T-cell (primary cell): ENCODE results near the gene APLP2. TPM values are rescaled to one million over a fixed set of nuclear protein-coding genes. Genes with fewer than 3 reads are reported as not detected.
A peak's percentile ranks its signal among the peaks of the same experiment; 100 is the strongest.

Experiments used
- ATAC-seq, 4 experiments: fragments of 200-7000 bp in 3 of 4; fragments of 150-1000 bp in 1 of 4; cut with Tn5 transposase; replicated peaks in 1 of 4; 1 replicate in 3 of 4; 2 replicates in 1 of 4; pipeline ENCODE4 v1.10.0; 2021; ENCODE audit warnings: moderate library complexity in 3 of 4, mild to moderate bottlenecking in 2 of 4, moderate number of reproducible peaks in 1 of 4
- CTCF ChIA-PET, 2 donors: fragments of 300-600 bp; sonication (Branson Sonifier 250); formaldehyde crosslinking; loops; one replicate each; lab custom pipeline; 2022; ENCODE audit warnings: antibody characterized with exemption in 2 of 2; lab: Charles Lee
- POLR2A ChIA-PET, 2 donors: fragments of 300-600 bp; sonication (Branson Sonifier 250); formaldehyde crosslinking; loops; one replicate each; lab custom pipeline; 2022; ENCODE audit warnings: antibody characterized with exemption in 2 of 2; lab: Charles Lee
- DNase-seq, 35 experiments: peaks; one replicate each; pipeline versions ENCODE4 v3.0.0 to v3.0.0-alpha.2; 2013 to 2023
- H3K27ac ChIP-seq: one replicate; pipeline ENCODE4 v1.5.1; 2013; ENCODE audit warnings: low read length
- H3K27me3 ChIP-seq, 2 experiments: replicated peaks in 1 of 2; 1 replicate in 1 of 2; 2 replicates in 1 of 2; pipeline versions ENCODE4 v1.6.1 to v1.7.0; 2013; ENCODE audit warnings: low read length in 1 of 2, mixed read lengths in 1 of 2; ENCODE audit not compliant: control insufficient read depth in 2 of 2, insufficient read depth in 2 of 2; ENCODE audit errors: extremely low read depth in 1 of 2
- H3K36me3 ChIP-seq, 2 donors: 1 replicate in 1 of 2; 2 replicates in 1 of 2; pipeline versions ENCODE4 v1.6.1 to v1.7.0; 2013; ENCODE audit warnings: low read length in 1 of 2; ENCODE audit not compliant: control insufficient read depth in 2 of 2, insufficient read depth in 1 of 2; ENCODE audit errors: extremely low read depth in 1 of 2
- H3K4me1 ChIP-seq, 2 experiments: 1 replicate in 1 of 2; 2 replicates in 1 of 2; pipeline versions ENCODE4 v1.6.1 to v1.7.0; 2013; ENCODE audit warnings: low read length in 2 of 2, mixed read lengths in 1 of 2; ENCODE audit not compliant: insufficient read depth in 2 of 2, control insufficient read depth in 1 of 2; ENCODE audit errors: extremely low read depth in 1 of 2
- H3K4me3 ChIP-seq, 2 donors: 1 replicate in 1 of 2; 2 replicates in 1 of 2; pipeline versions ENCODE4 v1.5.1 to v1.7.0; 2013; ENCODE audit warnings: mild to moderate bottlenecking in 2 of 2, low read length in 1 of 2, moderate library complexity in 1 of 2; ENCODE audit not compliant: control insufficient read depth in 1 of 2; ENCODE audit errors: extremely low read depth in 1 of 2
- H3K9me3 ChIP-seq: 2 replicates; pipeline ENCODE4 v1.7.0; 2013
- H3K27ac Mint-ChIP-seq, 2 donors: one replicate each; pipeline ENCODE4 v1.8.0; 2020 to 2021; ENCODE audit warnings: mild to moderate bottlenecking in 2 of 2, mixed read lengths in 2 of 2
- H3K27me3 Mint-ChIP-seq, 2 donors: one replicate each; pipeline ENCODE4 v1.8.0; 2021 to 2022; ENCODE audit warnings: mixed read lengths in 2 of 2
- H3K36me3 Mint-ChIP-seq: one replicate; pipeline ENCODE4 v1.8.0; 2021; ENCODE audit warnings: mixed read lengths
- H3K4me1 Mint-ChIP-seq, 3 donors: one replicate each; pipeline ENCODE4 v1.8.0; 2020 to 2022; ENCODE audit warnings: mixed read lengths in 3 of 3, mild to moderate bottlenecking in 1 of 3
- H3K4me3 Mint-ChIP-seq, 3 donors: one replicate each; pipeline ENCODE4 v1.8.0; 2020 to 2022; ENCODE audit warnings: mild to moderate bottlenecking in 3 of 3, mixed read lengths in 3 of 3, moderate library complexity in 3 of 3
- H3K9me3 Mint-ChIP-seq, 3 donors: one replicate each; pipeline ENCODE4 v1.8.0; 2020 to 2022; ENCODE audit warnings: mixed read lengths in 3 of 3
- WGBS: methylation state at CpG from one replicate; pipeline ENCODE4 v1.1.5; 2013; ENCODE audit warnings: missing lambda C conversion rate; ENCODE audit not compliant: insufficient coverage; 5-methylcytosine and 5-hydroxymethylcytosine counted together
- total RNA-seq, 35 experiments: library from RNA in 6 of 35; stranded (reverse) in 6 of 35; fragments of 120-200 nt in 1 of 35; gene quantifications; one replicate each; pipeline versions ENCODE4 v1.2.1 to v1.2.4 and lab custom pipeline; 2013 to 2026

The APLP2 gene
- total RNA-seq, 5 donors from 2014 or later (not counting 1 experiment from before 2014, with no cell fraction given), result 36.4 to 61.9 (median 51.0) TPM

GRCh38 chr11:130118165-130118564 is 48.5 kb downstream of the APLP2 start:
- Mint-ChIP-seq H3K27ac (no peak overlapping the region), H3K36me3 (peaks cover 29% of the 10 kb centered on the region), H3K9me3 (no peaks in the 10 kb centered on the region), H3K4me3 (peak overlapping the region in 1 of 3 donors; percentile 67), H3K4me1 (peaks cover 41 to 53% (median 45%) of the 10 kb centered on the region in 3 donors), H3K27me3 (no peaks in the 10 kb centered on the region)
- ATAC-seq, result no peak
- no peak overlapping the region for H3K4me3 ChIP-seq
- POLR2A ChIA-PET, result interaction anchor here in 1 of 2 donors (0.7 kb wide), 1 partner anchor 846 kb away, joined by 7 read pairs; no protein-coding TSS in a partner anchor
- peaks cover 25 to 38% of the 10 kb centered on the region in 2 experiments for H3K4me1 ChIP-seq
- H3K36me3 ChIP-seq, result peaks cover 0 to 8% of the 10 kb centered on the region in 2 donors
- peaks cover 0 to 3% of the 10 kb centered on the region in 2 experiments for H3K27me3 ChIP-seq
- H3K9me3 ChIP-seq, result no peaks in the 10 kb centered on the region
- DNase-seq, result no peak
- no CpG with 5 or more reads among the region's 2 CpGs for WGBS
- CTCF ChIA-PET, result interaction anchor here (0.7 to 2.4 kb wide), 4 partner anchors 14 to 183 kb away, joined by 4 to 15 read pairs (median 6); no protein-coding TSS in a partner anchor
- no peak overlapping the region for H3K27ac ChIP-seq

GRCh38 chr11:130118636-130119387 is 49.1 kb downstream of the APLP2 start:
- Mint-ChIP-seq H3K4me1 (peaks cover 41 to 53% (median 45%) of the 10 kb centered on the region in 3 donors), H3K27ac (no peak overlapping the region), H3K4me3 (peak overlapping the region in 1 of 3 donors; percentile 67), H3K9me3 (no peaks in the 10 kb centered on the region), H3K36me3 (peaks cover 31% of the 10 kb centered on the region), H3K27me3 (no peaks in the 10 kb centered on the region)
- Histone ChIP-seq H3K27ac (no peak overlapping the region), H3K9me3 (no peaks in the 10 kb centered on the region), H3K4me1 (peaks cover 25 to 38% of the 10 kb centered on the region in 2 experiments), H3K4me3 (peak overlapping the region in 1 of 2 donors; percentile 28), H3K27me3 (peaks cover 0 to 3% of the 10 kb centered on the region in 2 experiments), H3K36me3 (peaks cover 2 to 15% of the 10 kb centered on the region in 2 donors)
- CTCF ChIA-PET, result interaction anchor here (2.0 to 2.4 kb wide), 2 partner anchors 13 kb away, joined by 9 to 15 read pairs; no protein-coding TSS in a partner anchor
- WGBS, result 55% methylated on average over 4 of the region's 9 CpGs
- POLR2A ChIA-PET, result interaction anchor here in 1 of 2 donors (0.6 kb wide), 1 partner anchor 55 kb away, joined by 3 read pairs; no protein-coding TSS in a partner anchor
- ATAC-seq (peak; percentile 59 to 88 (median 79)), DNase-seq (peak in 28 of 35 experiments; percentile 4 to 60 (median 13))

- peaks cover 25 to 38% of the 10 kb centered on the region in 2 experiments for H3K4me1 ChIP-seq
- Mint-ChIP-seq H3K4me3 (no peak overlapping the region), H3K9me3 (no peaks in the 10 kb centered on the region), H3K4me1 (peaks cover 41 to 53% (median 45%) of the 10 kb centered on the region in 3 donors), H3K36me3 (peaks cover 30% of the 10 kb centered on the region), H3K27ac (no peak overlapping the region), H3K27me3 (no peaks in the 10 kb centered on the region)
- ChIA-PET POLR2A (no interaction called here), CTCF (interaction anchor here (0.6 to 2.4 kb wide), 3 partner anchors 12 to 1745 kb away, joined by 3 to 15 read pairs (median 9); no protein-coding TSS in a partner anchor)
- H3K27me3 ChIP-seq, result peaks cover 0 to 3% of the 10 kb centered on the region in 2 experiments
- no peak overlapping the region for H3K4me3 ChIP-seq
- peaks cover 2 to 25% of the 10 kb centered on the region in 2 donors for H3K36me3 ChIP-seq
- 97% methylated on average over 3 of the region's 5 CpGs for WGBS
- no peak for ATAC-seq
- H3K27ac ChIP-seq, result no peak overlapping the region
- no peak for DNase-seq
- H3K9me3 ChIP-seq, result no peaks in the 10 kb centered on the region
Measured at GRCh38 chr11:130120045-130120444, 50.4 kb downstream of the APLP2 start.

GRCh38 chr11:130121445-130121978 is 51.8 kb downstream of the APLP2 start:
- no peaks in the 10 kb centered on the region for H3K27me3 Mint-ChIP-seq
- peaks cover 41 to 53% (median 45%) of the 10 kb centered on the region in 3 donors for H3K4me1 Mint-ChIP-seq
- CTCF ChIA-PET, result interaction anchor here in 1 of 2 donors (0.7 kb wide), 1 partner anchor 11 kb away, joined by 3 read pairs; no protein-coding TSS in a partner anchor
- peaks cover 27% of the 10 kb centered on the region for H3K36me3 Mint-ChIP-seq
- DNase-seq, result peak in 1 of 35 experiments; percentile 23
- peak overlapping the region in 1 of 2 donors; percentile 27 for H3K4me3 ChIP-seq
- no peak overlapping the region for H3K27ac Mint-ChIP-seq
- peaks cover 2 to 37% of the 10 kb centered on the region in 2 donors for H3K36me3 ChIP-seq
- POLR2A ChIA-PET, result no interaction called here
- 17% methylated on average over 2 of the region's 5 CpGs for WGBS
- H3K27me3 ChIP-seq, result peaks cover 0 to 3% of the 10 kb centered on the region in 2 experiments
- ATAC-seq, result peak; percentile 59 to 78 (median 68)
- H3K27ac ChIP-seq, result no peak overlapping the region
- peaks cover 25 to 38% of the 10 kb centered on the region in 2 experiments for H3K4me1 ChIP-seq
- H3K9me3 Mint-ChIP-seq, result no peaks in the 10 kb centered on the region
- H3K9me3 ChIP-seq, result no peaks in the 10 kb centered on the region
- peak overlapping the region in 1 of 3 donors; percentile 53 for H3K4me3 Mint-ChIP-seq

- Histone ChIP-seq H3K9me3 (no peaks in the 10 kb centered on the region), H3K27me3 (peaks cover 0 to 3% of the 10 kb centered on the region in 2 experiments), H3K27ac (no peak overlapping the region), H3K4me1 (peaks cover 25 to 38% of the 10 kb centered on the region in 2 experiments), H3K36me3 (peaks cover 2 to 41% of the 10 kb centered on the region in 2 donors), H3K4me3 (no peak overlapping the region)
- ATAC-seq (no peak), DNase-seq (peak in 1 of 35 experiments; percentile 20)
- ChIA-PET CTCF (interaction anchor here in 1 of 2 donors (0.7 kb wide), 1 partner anchor 10 kb away, joined by 3 read pairs; no protein-coding TSS in a partner anchor), POLR2A (interaction anchor here in 1 of 2 donors (0.5 kb wide), 1 partner anchor 124 kb away, joined by 5 read pairs; no protein-coding TSS in a partner anchor)
- Mint-ChIP-seq H3K36me3 (peaks cover 31% of the 10 kb centered on the region), H3K4me1 (peaks cover 41 to 53% (median 45%) of the 10 kb centered on the region in 3 donors), H3K27me3 (no peaks in the 10 kb centered on the region), H3K27ac (peak overlapping the region in 1 of 2 donors; percentile 84), H3K4me3 (peak overlapping the region in 2 of 3 donors; percentile 13 to 53), H3K9me3 (no peaks in the 10 kb centered on the region)
- 19% methylated on average over 3 of the region's 7 CpGs for WGBS
Measured at GRCh38 chr11:130122141-130122575, 52.5 kb downstream of the APLP2 start.
